GM19193 (cell line): ENCODE results near the gene CCDC182.

Source experiments
- POLR2A ChIP-seq: IDR thresholded peaks from 4 replicates; pipeline ENCODE4 v1.6.1; 2011; ENCODE audit not compliant: insufficient read depth, insufficient read length; ENCODE audit errors: extremely low read depth

CCDC182 gene

GRCh38 chr17:57745242-57745641 is at the start of gene CCDC182:
CCDC182 (minus strand) TSS chr17:57745299; CDS start chr17:57745272, 27 bp downstream.
- TF ChIP-seq POLR2A, result no peak

- TF ChIP-seq POLR2A, result no peak
These were observed 49.7 kb upstream of the CCDC182 start for GRCh38 chr17:57794841-57795240.

- no peak for TF ChIP-seq POLR2A
These were observed 43.6 kb upstream of the CCDC182 start for GRCh38 chr17:57788725-57789124.

GRCh38 chr17:57785022-57785421 is 39.9 kb upstream of the CCDC182 start:
- no peak for TF ChIP-seq POLR2A

GRCh38 chr17:57784226-57784895 is 39.3 kb upstream of the CCDC182 start:
- no peak for TF ChIP-seq POLR2A

GRCh38 chr17:57783338-57783742 is 38.2 kb upstream of the CCDC182 start:
- TF ChIP-seq POLR2A, result no peak

GRCh38 chr17:57782647-57783337 is 37.7 kb upstream of the CCDC182 start:
- no peak for TF ChIP-seq POLR2A

GRCh38 chr17:57782062-57782490 is 37.0 kb upstream of the CCDC182 start:
- TF ChIP-seq POLR2A, result no peak

GRCh38 chr17:57781386-57782061 is 36.4 kb upstream of the CCDC182 start:
- TF ChIP-seq POLR2A, result no peak

GRCh38 chr17:57779706-57780105 is 34.6 kb upstream of the CCDC182 start:
- TF ChIP-seq POLR2A, result no peak

GRCh38 chr17:57778306-57778705 is 33.2 kb upstream of the CCDC182 start:
- no peak for TF ChIP-seq POLR2A

GRCh38 chr17:57776366-57776765 is 31.3 kb upstream of the CCDC182 start:
- TF ChIP-seq POLR2A, result no peak

GRCh38 chr17:57774872-57775271 is 29.8 kb upstream of the CCDC182 start:
- TF ChIP-seq POLR2A, result no peak

- TF ChIP-seq POLR2A, result no peak
These were observed 28.5 kb upstream of the CCDC182 start for GRCh38 chr17:57773557-57773956.

GRCh38 chr17:57772774-57773173 is 27.7 kb upstream of the CCDC182 start:
- no peak for TF ChIP-seq POLR2A

- TF ChIP-seq POLR2A, result no peak
These were observed 22.5 kb upstream of the CCDC182 start for GRCh38 chr17:57767561-57767960.
